MM.1S (cell line): Measurements from ENCODE around the gene PIGT.

Experiments used
- DNase-seq: peaks from one replicate; pipeline ENCODE4 v3.0.0-alpha.2; 2015
- H2AFZ ChIP-seq: fragments of 300-600 bp; sonication (generic); 2 replicates; pipeline ENCODE4 v1.6.0; 2016; ENCODE audit warnings: antibody characterized with exemption, low read length
- H3F3A ChIP-seq: fragments of 300-600 bp; sonication (generic); 2 replicates; pipeline ENCODE4 v1.6.1; 2016; ENCODE audit warnings: mild to moderate bottlenecking, antibody characterized with exemption, low read length, moderate library complexity, mixed read lengths; ENCODE audit not compliant: insufficient read depth
- H3K27ac ChIP-seq: fragments of 300-600 bp; sonication (generic); 2 replicates; pipeline ENCODE4 v1.5.1; 2016; ENCODE audit warnings: mild to moderate bottlenecking, low read length
- H3K27me3 ChIP-seq: fragments of 300-600 bp; sonication (generic); replicated peaks from 2 replicates; pipeline ENCODE4 v1.6.0; 2016; ENCODE audit warnings: low read length; ENCODE audit not compliant: insufficient read depth
- H3K36me3 ChIP-seq: fragments of 300-600 bp; sonication (generic); replicated peaks from 2 replicates; pipeline ENCODE4 v1.6.1; 2016; ENCODE audit warnings: mild to moderate bottlenecking, low read length, mixed read lengths; ENCODE audit not compliant: insufficient read depth
- H3K4me1 ChIP-seq: fragments of 300-600 bp; sonication (generic); 2 replicates; pipeline ENCODE4 v1.6.1; 2016; ENCODE audit warnings: low read length, mixed read lengths
- H3K4me2 ChIP-seq: fragments of 300-600 bp; sonication (generic); 2 replicates; pipeline ENCODE4 v1.6.0; 2016; ENCODE audit warnings: low read depth, low read length
- H3K4me3 ChIP-seq: fragments of 300-600 bp; sonication (generic); 2 replicates; pipeline ENCODE4 v1.5.1; 2016; ENCODE audit warnings: low read length, mixed read lengths
- H3K79me2 ChIP-seq: fragments of 300-600 bp; sonication (generic); 2 replicates; pipeline ENCODE4 v1.6.1; 2016; ENCODE audit warnings: mixed run types, low read length, mixed read lengths
- H3K9ac ChIP-seq: fragments of 300-600 bp; sonication (generic); 2 replicates; pipeline ENCODE4 v1.6.1; 2016; ENCODE audit warnings: low read length, mixed read lengths
- H3K9me2 ChIP-seq: fragments of 300-600 bp; sonication (generic); replicated peaks from 2 replicates; pipeline ENCODE4 v1.6.1; 2016; ENCODE audit warnings: mild to moderate bottlenecking, low read length, mixed read lengths; ENCODE audit not compliant: insufficient read depth
- H3K9me3 ChIP-seq: fragments of 300-600 bp; sonication (generic); replicated peaks from 2 replicates; pipeline ENCODE4 v1.6.1; 2016; ENCODE audit warnings: mild to moderate bottlenecking, low read length, mixed read lengths; ENCODE audit not compliant: insufficient read depth
- H4K20me1 ChIP-seq: fragments of 300-600 bp; sonication (generic); 2 replicates; pipeline ENCODE4 v1.6.1; 2016; ENCODE audit warnings: mild to moderate bottlenecking, low read length, moderate library complexity, mixed read lengths; ENCODE audit not compliant: insufficient read depth
- EZH2 ChIP-seq: fragments of 300-600 bp; sonication (generic); optimal IDR thresholded peaks from 2 replicates; pipeline ENCODE3; 2017; ENCODE audit warnings: low read depth, mild to moderate bottlenecking, antibody characterized with exemption, low read length, mixed read lengths
- EZH2phosphoT487 ChIP-seq: fragments of 300-600 bp; sonication (generic); IDR thresholded peaks from 2 replicates; pipeline ENCODE4 v1.6.1; 2018; ENCODE audit warnings: antibody characterized with exemption, low read length
- TF ChIP-seq, protein P1 (sequence below): fragments of 300-600 bp; sonication (generic); IDR thresholded peaks from 2 replicates; pipeline ENCODE4 v1.5.1; 2016; ENCODE audit warnings: antibody characterized with exemption, low read length, mixed read lengths

Gene PIGT

DNA sequence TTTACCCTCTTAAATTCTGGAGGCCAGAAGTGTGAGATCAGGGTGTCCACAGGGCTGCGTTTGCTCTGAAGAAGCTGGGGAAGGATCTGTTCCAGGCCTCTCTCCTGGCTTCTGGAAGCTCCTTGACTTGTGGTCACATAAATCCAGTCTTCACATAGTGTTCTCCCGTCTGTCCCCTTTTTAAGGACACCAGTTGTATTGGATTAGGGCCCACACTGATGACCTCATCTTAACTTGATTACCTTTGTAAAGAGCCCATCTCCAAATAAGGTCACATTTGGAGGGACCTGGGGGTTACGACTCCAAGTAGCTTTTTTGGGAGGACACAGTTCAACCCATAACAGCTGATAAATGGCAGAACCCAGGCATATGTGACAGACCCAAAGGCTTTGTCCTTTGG is 33.6 kb downstream of the PIGT start:
- no peaks in the 10 kb centered on the region for H3K9me2 ChIP-seq
- no peak for DNase-seq
- no peaks in the 10 kb centered on the region for H4K20me1 ChIP-seq
- H3K4me1 ChIP-seq: peaks cover 18% of the 10 kb centered on the region
- H3K27ac ChIP-seq: no peak overlapping the region
- H3K4me3 ChIP-seq: no peak overlapping the region
- no peak overlapping the region for H3K9ac ChIP-seq
- no peak overlapping the region for H3K4me2 ChIP-seq
- no peaks in the 10 kb centered on the region for H3K36me3 ChIP-seq
- no peaks in the 10 kb centered on the region for H3K9me3 ChIP-seq
- TF ChIP-seq, protein P1, sequence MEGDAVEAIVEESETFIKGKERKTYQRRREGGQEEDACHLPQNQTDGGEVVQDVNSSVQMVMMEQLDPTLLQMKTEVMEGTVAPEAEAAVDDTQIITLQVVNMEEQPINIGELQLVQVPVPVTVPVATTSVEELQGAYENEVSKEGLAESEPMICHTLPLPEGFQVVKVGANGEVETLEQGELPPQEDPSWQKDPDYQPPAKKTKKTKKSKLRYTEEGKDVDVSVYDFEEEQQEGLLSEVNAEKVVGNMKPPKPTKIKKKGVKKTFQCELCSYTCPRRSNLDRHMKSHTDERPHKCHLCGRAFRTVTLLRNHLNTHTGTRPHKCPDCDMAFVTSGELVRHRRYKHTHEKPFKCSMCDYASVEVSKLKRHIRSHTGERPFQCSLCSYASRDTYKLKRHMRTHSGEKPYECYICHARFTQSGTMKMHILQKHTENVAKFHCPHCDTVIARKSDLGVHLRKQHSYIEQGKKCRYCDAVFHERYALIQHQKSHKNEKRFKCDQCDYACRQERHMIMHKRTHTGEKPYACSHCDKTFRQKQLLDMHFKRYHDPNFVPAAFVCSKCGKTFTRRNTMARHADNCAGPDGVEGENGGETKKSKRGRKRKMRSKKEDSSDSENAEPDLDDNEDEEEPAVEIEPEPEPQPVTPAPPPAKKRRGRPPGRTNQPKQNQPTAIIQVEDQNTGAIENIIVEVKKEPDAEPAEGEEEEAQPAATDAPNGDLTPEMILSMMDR: no peak
- TF ChIP-seq EZH2phosphoT487 (no peak), EZH2 (no peak)
- H3K79me2 ChIP-seq: no peaks in the 10 kb centered on the region
- H3K27me3 ChIP-seq: no peaks in the 10 kb centered on the region
- H3F3A ChIP-seq: no peaks in the 10 kb centered on the region
- no peak overlapping the region for H2AFZ ChIP-seq

DNA sequence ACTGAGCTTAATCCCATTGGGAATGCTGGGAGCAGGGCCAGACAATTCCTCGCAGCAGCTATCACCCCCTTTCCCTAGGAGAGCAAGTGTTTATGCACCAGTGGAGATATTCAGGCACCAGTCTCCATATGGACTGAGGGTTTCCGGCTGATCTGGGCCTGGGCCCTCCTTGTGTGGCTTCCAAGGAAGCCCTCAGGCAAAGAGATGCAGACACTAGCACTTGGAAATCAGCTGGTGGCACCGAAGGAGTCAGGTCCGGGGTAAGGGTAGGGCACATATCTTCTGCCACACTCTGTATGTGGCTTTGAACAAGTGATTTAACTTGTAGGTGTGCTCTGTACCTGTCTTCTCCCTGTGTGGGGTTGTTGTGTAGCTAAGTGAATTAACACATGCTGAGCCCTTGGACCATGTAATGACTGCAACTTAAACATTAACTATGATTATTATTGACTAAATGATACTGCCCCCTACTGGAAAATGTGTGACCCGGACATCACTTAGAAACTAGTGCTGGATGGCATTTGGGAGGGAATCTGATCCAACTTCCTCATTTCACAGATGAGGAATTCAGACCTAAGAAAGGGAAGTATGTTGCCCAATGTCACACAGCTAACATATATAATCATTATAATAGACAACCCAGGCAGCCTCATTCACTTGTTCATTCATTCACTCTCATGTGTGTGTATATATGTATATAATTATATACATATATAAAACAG is 34.3 kb downstream of the PIGT start:
- no peak overlapping the region for H2AFZ ChIP-seq
- no peak overlapping the region for H3K9ac ChIP-seq
- DNase-seq: peak; percentile 44

DNA sequence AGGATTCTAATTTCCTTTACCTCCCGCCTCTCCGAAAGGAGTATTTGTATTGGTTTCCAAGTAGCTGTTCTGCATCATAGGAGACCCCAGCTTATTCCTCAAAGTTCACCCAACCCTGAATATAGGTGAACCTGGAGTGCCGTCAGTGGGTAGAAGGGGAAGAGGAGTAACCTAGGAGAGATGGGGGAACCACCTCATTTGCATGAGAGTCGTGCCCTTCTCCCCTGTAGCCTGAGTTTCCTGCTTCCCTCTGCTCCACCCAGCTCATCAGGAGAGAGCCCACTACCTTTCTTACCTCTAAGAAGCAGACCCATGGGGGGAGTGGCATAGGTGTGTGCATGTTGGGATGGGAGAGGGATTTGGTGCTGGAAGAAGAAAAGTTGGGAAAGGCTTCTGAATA is 36.3 kb downstream of the PIGT start:
- TF ChIP-seq EZH2phosphoT487: no peak
- TF ChIP-seq, protein P1: no peak
- Histone ChIP-seq H3K9me2 (no peaks in the 10 kb centered on the region), H2AFZ (no peak overlapping the region), H3K27me3 (no peaks in the 10 kb centered on the region), H3K9ac (no peak overlapping the region), H3K4me2 (no peak overlapping the region), H3K4me1 (peaks cover 18% of the 10 kb centered on the region), H3K4me3 (no peak overlapping the region), H3K27ac (no peak overlapping the region), H3F3A (no peaks in the 10 kb centered on the region), H3K36me3 (no peaks in the 10 kb centered on the region), H3K9me3 (no peaks in the 10 kb centered on the region), H4K20me1 (no peaks in the 10 kb centered on the region), H3K79me2 (no peaks in the 10 kb centered on the region)
- no peak for DNase-seq

More for the DNA sequence above, 34.3 kb downstream of the PIGT start:
- no peaks in the 10 kb centered on the region for H3K9me3 ChIP-seq
- peaks cover 18% of the 10 kb centered on the region for H3K4me1 ChIP-seq
- no peaks in the 10 kb centered on the region for H3K27me3 ChIP-seq
- H3K4me3 ChIP-seq: no peak overlapping the region
- TF ChIP-seq EZH2phosphoT487 (no peak), EZH2 (no peak)
- TF ChIP-seq, protein P1: peak; percentile 78
- H3K36me3 ChIP-seq: no peaks in the 10 kb centered on the region
- no peaks in the 10 kb centered on the region for H3K79me2 ChIP-seq
- H3F3A ChIP-seq: no peaks in the 10 kb centered on the region
- H3K4me2 ChIP-seq: no peak overlapping the region
- H3K27ac ChIP-seq: no peak overlapping the region
- H3K9me2 ChIP-seq: no peaks in the 10 kb centered on the region
- H4K20me1 ChIP-seq: no peaks in the 10 kb centered on the region
